ENCODE data around the gene MMP24.
"Not testable (repeated sequence)": the region's sequence is repeated elsewhere in the genome, so short reads cannot be mapped to it uniquely, and the experiment has no call there.

GRCh38 chr20:35315632-35316020, 89.1 kb downstream of the MMP24 start:
- not testable (repeated sequence) for TF ChIP-seq NR2F1 (CRISPR knock-in tag; IDR thresholded peaks at IDR 0.05); ZBTB34 (CRISPR knock-in tag; IDR thresholded peaks at IDR 0.05); ZNF607 (CRISPR knock-in tag; IDR thresholded peaks at IDR 0.05; ENCODE audit: borderline replicate concordance); FOXJ3 (CRISPR knock-in tag; IDR thresholded peaks at IDR 0.05; ENCODE audit: borderline replicate concordance); CTCF (CRISPR knock-in tag; IDR thresholded peaks at IDR 0.05); AHR (CRISPR knock-in tag; IDR thresholded peaks at IDR 0.05); ZNF569 (CRISPR knock-in tag; IDR thresholded peaks at IDR 0.05; ENCODE audit: borderline replicate concordance); CSRNP2 (CRISPR knock-in tag; conservative IDR thresholded peaks at IDR 0.05; ENCODE audit: low read depth); EZH2 (conservative IDR thresholded peaks at IDR 0.05; ENCODE audit: low read depth, low read length); ZNF275 (CRISPR knock-in tag; IDR thresholded peaks at IDR 0.05; ENCODE audit: borderline replicate concordance); KDM5B (CRISPR knock-in tag; IDR thresholded peaks at IDR 0.05; ENCODE audit: borderline replicate concordance)

Data from HepG2 (cell line).